ENCODE results near the gene HSD11B1L. TPM values are rescaled to one million over a fixed set of nuclear protein-coding genes. Genes with fewer than 3 reads are reported as not detected.

The HSD11B1L gene
- total RNA-seq, 2 donors from 2014 or later, result 7.7 to 12.7 TPM

GRCh38 chr19:5707576-5708575 is 27.0 kb downstream of the HSD11B1L start:
- Histone ChIP-seq H3K36me3 (ENCODE audit: control insufficient read depth, insufficient read depth, low read length) (peaks cover 71% of the 10 kb centered on the region), H3K27me3 (ENCODE audit: control insufficient read depth, insufficient read depth, low read length, poor library complexity, severe bottlenecking) (no peaks in the 10 kb centered on the region), H3K4me3 (ENCODE audit: low read length) (no peak overlapping the region), H3K4me1 (ENCODE audit: control insufficient read depth, insufficient read depth, low read length) (no peaks in the 10 kb centered on the region), H3K27ac (ENCODE audit: low read depth, low read length) (no peak overlapping the region), H3K9ac (ENCODE audit: extremely low read depth, low read length, poor library complexity, severe bottlenecking) (no peak overlapping the region), H3K9me3 (ENCODE audit: control insufficient read depth, low read length) (no peaks in the 10 kb centered on the region)
- Mint-ChIP-seq H3K27me3 (ENCODE audit: insufficient read depth) (no peaks in the 10 kb centered on the region), H3K27ac (no peak overlapping the region), H3K4me3 (no peak overlapping the region), H3K36me3 (ENCODE audit: low read depth) (peaks cover 73% of the 10 kb centered on the region), H3K9me3 (peaks cover 6% of the 10 kb centered on the region), H3K4me1 (no peaks in the 10 kb centered on the region)
- WGBS, 2 experiments (ENCODE audit: insufficient coverage in 1 of 2, insufficient read length in 1 of 2), result 93 to 95% methylated on average over 23 to 37 of the region's 37 CpGs
- TF ChIP-seq CTCF (conservative IDR thresholded peaks at IDR 0.05), result no peak
- no peak for DNase-seq

GRCh38 chr19:5711025-5711424 is 30.2 kb downstream of the HSD11B1L start:
- whole genome bisulfite sequencing, 2 experiments (ENCODE audit: insufficient coverage in 1 of 2, insufficient read length in 1 of 2), result 95 to 97% methylated on average over 5 to 8 of the region's 8 CpGs
- Mint-ChIP-seq H3K27me3 (ENCODE audit: insufficient read depth) (no peaks in the 10 kb centered on the region), H3K4me1 (no peaks in the 10 kb centered on the region), H3K4me3 (no peak overlapping the region), H3K9me3 (no peaks in the 10 kb centered on the region), H3K36me3 (ENCODE audit: low read depth) (peaks cover 59% of the 10 kb centered on the region), H3K27ac (no peak overlapping the region)
- Histone ChIP-seq H3K9me3 (ENCODE audit: control insufficient read depth, low read length) (no peaks in the 10 kb centered on the region), H3K4me1 (ENCODE audit: control insufficient read depth, insufficient read depth, low read length) (no peaks in the 10 kb centered on the region), H3K36me3 (ENCODE audit: control insufficient read depth, insufficient read depth, low read length) (peaks cover 60% of the 10 kb centered on the region), H3K27me3 (ENCODE audit: control insufficient read depth, insufficient read depth, low read length, poor library complexity, severe bottlenecking) (no peaks in the 10 kb centered on the region), H3K27ac (ENCODE audit: low read depth, low read length) (no peak overlapping the region), H3K9ac (ENCODE audit: extremely low read depth, low read length, poor library complexity, severe bottlenecking) (no peak overlapping the region), H3K4me3 (ENCODE audit: low read length) (no peak overlapping the region)
- DNase-seq, result no peak
- TF ChIP-seq CTCF (conservative IDR thresholded peaks at IDR 0.05), result no peak

- Histone ChIP-seq H3K36me3 (ENCODE audit: control insufficient read depth, insufficient read depth, low read length) (peaks cover 54% of the 10 kb centered on the region), H3K9ac (ENCODE audit: extremely low read depth, low read length, poor library complexity, severe bottlenecking) (no peak overlapping the region)
- DNase-seq, result no peak
These were observed 30.9 kb downstream of the HSD11B1L start for GRCh38 chr19:5711713-5712161.

More at GRCh38 chr19:5711713-5712161, 30.9 kb downstream of the HSD11B1L start:
- Histone ChIP-seq H3K27ac (ENCODE audit: low read depth, low read length) (no peak overlapping the region), H3K9me3 (ENCODE audit: control insufficient read depth, low read length) (no peaks in the 10 kb centered on the region), H3K4me1 (ENCODE audit: control insufficient read depth, insufficient read depth, low read length) (no peaks in the 10 kb centered on the region), H3K4me3 (ENCODE audit: low read length) (no peak overlapping the region), H3K27me3 (ENCODE audit: control insufficient read depth, insufficient read depth, low read length, poor library complexity, severe bottlenecking) (no peaks in the 10 kb centered on the region)
- Mint-ChIP-seq H3K27me3 (ENCODE audit: insufficient read depth) (no peaks in the 10 kb centered on the region), H3K27ac (no peak overlapping the region), H3K9me3 (no peaks in the 10 kb centered on the region), H3K36me3 (ENCODE audit: low read depth) (peaks cover 54% of the 10 kb centered on the region), H3K4me1 (no peaks in the 10 kb centered on the region), H3K4me3 (no peak overlapping the region)
- WGBS, 2 experiments (ENCODE audit: insufficient coverage in 1 of 2, insufficient read length in 1 of 2), result 95 to 96% methylated on average over 24 to 25 of the region's 25 CpGs
- no peak for TF ChIP-seq CTCF (conservative IDR thresholded peaks at IDR 0.05)

Data from endodermal cell (in vitro differentiated cells).